Mucosa of descending colon (tissue), 3 donors: Measurements from ENCODE around the gene ZNF236. TPM values are rescaled to one million over a fixed set of nuclear protein-coding genes. Genes with fewer than 3 reads are reported as not detected.
"Not testable (repeated sequence)": the region's sequence is repeated elsewhere in the genome, so short reads cannot be mapped to it uniquely, and the experiment has no call there.

ENCODE experiments used
- ATAC-seq: fragments of 200-7000 bp; cut with Tn5 transposase; one replicate; pipeline ENCODE4 v1.9.1; 2020; ENCODE audit warnings: mild to moderate bottlenecking, moderate library complexity
- DNase-seq, 3 donors: peaks; one replicate each; pipeline ENCODE4 v3.0.0-alpha.2; 2020
- H3K36me3 ChIP-seq: fragments of 200-600 bp; one replicate; pipeline ENCODE4 v1.8.0; 2021; ENCODE audit warnings: low read depth, mild to moderate bottlenecking
- H3K4me1 ChIP-seq: fragments of 200-600 bp; one replicate; pipeline ENCODE4 v1.8.0; 2021; ENCODE audit warnings: low read depth, mild to moderate bottlenecking
- H3K4me3 ChIP-seq: fragments of 200-600 bp; one replicate; pipeline ENCODE4 v1.8.0; 2021; ENCODE audit warnings: mild to moderate bottlenecking
- H3K9me3 ChIP-seq: fragments of 200-600 bp; one replicate; pipeline ENCODE4 v1.8.0; 2021; ENCODE audit warnings: mild to moderate bottlenecking
- CTCF ChIP-seq: fragments of 200-600 bp; IDR thresholded peaks from one replicate; pipeline ENCODE4 v1.8.0; 2022; ENCODE audit warnings: antibody characterized with exemption, mild to moderate bottlenecking
- intact Hi-C, 2 donors: fragments of 100-400 bp; cut with DNase I in 1 of 2; cut with micrococcal nuclease in 1 of 2; formaldehyde crosslinking; loops; one replicate each; pipeline versions ENCODE4 v1.11.0 to v1.11.1; 2022; cut with DNase I, micrococcal nuclease
- total RNA-seq, 3 donors: library from RNA; stranded (reverse); fragmentation: NEBNext Ultra II Directional in 2 of 3; extraction: Animal tissue kit (Norgen Biotek cat#: 25700) in 2 of 3; gene quantifications; one replicate each; pipeline versions ENCODE4 v1.2.1 to v1.2.4, GENCODE V29; 2021 to 2023
- donor health status: DM: no; HTN: no; CAD: no; lungs with moderate emphysema.
- donor health status: DM: no; HTN: no; CAD: no.
- donor health status: DM: no; HTN: yes; CAD: no.

The ZNF236 gene
- total RNA-seq, 3 donors from 2014 or later, result 14.8 to 27.9 (median 15.5) TPM

- Histone ChIP-seq H3K4me3 (no peak overlapping the region), H3K36me3 (no peaks in the 10 kb centered on the region), H3K4me1 (no peaks in the 10 kb centered on the region), H3K9me3 (no peaks in the 10 kb centered on the region)
- intact Hi-C loops, result loop anchor here in 1 of 2 donors (10.0 kb wide), 1 partner anchor 64 kb away; no protein-coding TSS in a partner anchor
- DNase-seq (no peak), ATAC-seq (no peak)
- TF ChIP-seq CTCF, result no peak
Measured at GRCh38 chr18:76988827-76989646, 166.7 kb downstream of the ZNF236 start.

- H3K36me3 ChIP-seq, result no peaks in the 10 kb centered on the region
- intact Hi-C loops, result loop anchor here in 1 of 2 donors (10.0 kb wide), 1 partner anchor 65 kb away; no protein-coding TSS in a partner anchor
- ATAC-seq, result no peak
- no peaks in the 10 kb centered on the region for H3K4me1 ChIP-seq
- no peak for TF ChIP-seq CTCF
- peak in 1 of 3 donors; percentile 50 for DNase-seq
- no peak overlapping the region for H3K4me3 ChIP-seq
- H3K9me3 ChIP-seq, result no peaks in the 10 kb centered on the region
Measured at GRCh38 chr18:76989647-76990190, 167.4 kb downstream of the ZNF236 start.

- DNase-seq, H3K4me1 ChIP-seq, H3K4me3 ChIP-seq, H3K36me3 ChIP-seq, H3K9me3 ChIP-seq, intact Hi-C loops: not testable (repeated sequence)
- peak; percentile 26 for ATAC-seq
Measured at GRCh38 chr18:76990343-76991020, 168.1 kb downstream of the ZNF236 start.

- intact Hi-C loops, result no loop called here
- Histone ChIP-seq H3K9me3 (no peaks in the 10 kb centered on the region), H3K4me3 (no peak overlapping the region), H3K4me1 (no peaks in the 10 kb centered on the region), H3K36me3 (no peaks in the 10 kb centered on the region)
- no peak for DNase-seq
- TF ChIP-seq CTCF, result no peak
- ATAC-seq, result no peak
Measured at GRCh38 chr18:76991021-76991688, 168.8 kb downstream of the ZNF236 start.

GRCh38 chr18:76992226-76993084, 170.1 kb downstream of the ZNF236 start:
- no peaks in the 10 kb centered on the region for H3K36me3 ChIP-seq
- no peak overlapping the region for H3K4me3 ChIP-seq
- ATAC-seq, result no peak
- intact Hi-C loops, result no loop called here
- TF ChIP-seq CTCF, result no peak
- H3K4me1 ChIP-seq, result no peaks in the 10 kb centered on the region
- no peak for DNase-seq
- no peaks in the 10 kb centered on the region for H3K9me3 ChIP-seq
